Keratinocyte (primary cell): Measurements from ENCODE around the gene PRPF39.

Experiments
- EZH2 ChIP-seq: IDR thresholded peaks from one replicate; pipeline ENCODE4 v1.6.1; 2012; ENCODE audit warnings: inconsistent platforms, mild to moderate bottlenecking, low read length, moderate library complexity
- TF ChIP-seq, protein P1 (sequence below), 3 experiments: IDR thresholded peaks in 1 of 3; conservative IDR thresholded peaks in 1 of 3; optimal IDR thresholded peaks in 1 of 3; 2 replicates in 2 of 3; 3 replicates in 1 of 3; pipeline versions ENCODE3 to v1.5.1; 2011; ENCODE audit warnings: low read length in 3 of 3, mild to moderate bottlenecking in 3 of 3, moderate library complexity in 2 of 3, control low read depth in 1 of 3, inconsistent platforms in 1 of 3; ENCODE audit not compliant: insufficient read depth in 2 of 3; ENCODE audit errors: extremely low read depth in 1 of 3

DNA sequence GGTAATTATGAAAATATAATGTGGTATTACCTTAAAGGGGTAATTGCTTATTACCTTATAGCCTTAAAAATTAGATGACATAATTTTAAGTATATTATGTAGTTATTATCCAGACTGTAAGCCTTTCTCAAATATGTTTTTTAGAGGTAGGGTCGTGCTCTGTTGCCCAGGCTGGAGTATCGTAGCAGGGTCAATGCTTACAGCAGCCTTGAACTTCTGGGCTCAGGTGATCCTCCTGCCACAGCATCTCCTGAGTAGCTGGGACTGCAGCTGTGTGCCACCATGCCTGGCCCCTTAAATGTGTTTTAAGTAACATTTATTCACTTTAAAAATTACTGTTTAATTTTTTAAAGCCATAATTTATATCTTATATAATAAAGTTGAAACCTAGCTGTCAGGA is 10.4 kb downstream of the PRPF39 start:
- no peak for TF ChIP-seq EZH2
- TF ChIP-seq, protein P1, sequence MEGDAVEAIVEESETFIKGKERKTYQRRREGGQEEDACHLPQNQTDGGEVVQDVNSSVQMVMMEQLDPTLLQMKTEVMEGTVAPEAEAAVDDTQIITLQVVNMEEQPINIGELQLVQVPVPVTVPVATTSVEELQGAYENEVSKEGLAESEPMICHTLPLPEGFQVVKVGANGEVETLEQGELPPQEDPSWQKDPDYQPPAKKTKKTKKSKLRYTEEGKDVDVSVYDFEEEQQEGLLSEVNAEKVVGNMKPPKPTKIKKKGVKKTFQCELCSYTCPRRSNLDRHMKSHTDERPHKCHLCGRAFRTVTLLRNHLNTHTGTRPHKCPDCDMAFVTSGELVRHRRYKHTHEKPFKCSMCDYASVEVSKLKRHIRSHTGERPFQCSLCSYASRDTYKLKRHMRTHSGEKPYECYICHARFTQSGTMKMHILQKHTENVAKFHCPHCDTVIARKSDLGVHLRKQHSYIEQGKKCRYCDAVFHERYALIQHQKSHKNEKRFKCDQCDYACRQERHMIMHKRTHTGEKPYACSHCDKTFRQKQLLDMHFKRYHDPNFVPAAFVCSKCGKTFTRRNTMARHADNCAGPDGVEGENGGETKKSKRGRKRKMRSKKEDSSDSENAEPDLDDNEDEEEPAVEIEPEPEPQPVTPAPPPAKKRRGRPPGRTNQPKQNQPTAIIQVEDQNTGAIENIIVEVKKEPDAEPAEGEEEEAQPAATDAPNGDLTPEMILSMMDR (optimal IDR thresholded peaks at IDR 0.05 in 1 of 3, IDR thresholded peaks at IDR 0.05 in 1 of 3, conservative IDR thresholded peaks at IDR 0.05 in 1 of 3; ENCODE audit: extremely low read depth in 1 of 3, insufficient read depth in 2 of 3, low read length in 3 of 3): no peak
